Gastrocnemius medialis (tissue), 4 donors: ENCODE results near the gene STAG1.

ENCODE experiments used
- CTCF ChIP-seq, 5 experiments: fragments of 450-650 bp in 3 of 5; fragments of 200-600 bp in 2 of 5; sonication (generic) in 2 of 5; IDR thresholded peaks in 4 of 5; conservative IDR thresholded peaks in 1 of 5; 1 replicate in 4 of 5; 2 replicates in 1 of 5; pipeline ENCODE4 v1.5.1; 2016 to 2019; ENCODE audit warnings: antibody characterized with exemption in 5 of 5, mild to moderate bottlenecking in 3 of 5, moderate library complexity in 3 of 5
- POLR2A ChIP-seq, 2 donors: fragments of 450-650 bp; IDR thresholded peaks; one replicate each; pipeline ENCODE4 v1.6.1; 2017; ENCODE audit warnings: antibody characterized with exemption in 2 of 2, mild to moderate bottlenecking in 2 of 2, moderate library complexity in 2 of 2

- TF ChIP-seq POLR2A (IDR thresholded peaks at IDR 0.05), result no peak
- TF ChIP-seq CTCF (IDR thresholded peaks at IDR 0.05 in 4 of 5, conservative IDR thresholded peaks at IDR 0.05 in 1 of 5), result no peak
Observed at GRCh38 chr3:136730595-136731273, 21.4 kb downstream of the STAG1 start.
